ENCODE data around the gene DAGLB. TPM values are rescaled to one million over a fixed set of nuclear protein-coding genes. Genes with fewer than 3 reads are reported as not detected.
"Not testable (repeated sequence)": the region's sequence is repeated elsewhere in the genome, so short reads cannot be mapped to it uniquely, and the experiment has no call there.

The DAGLB gene
- total RNA-seq, 3 donors from 2014 or later (not counting 1 experiment from before 2014, with no cell fraction given) = 20.3 to 25.6 (median 25.2) TPM

DNA sequence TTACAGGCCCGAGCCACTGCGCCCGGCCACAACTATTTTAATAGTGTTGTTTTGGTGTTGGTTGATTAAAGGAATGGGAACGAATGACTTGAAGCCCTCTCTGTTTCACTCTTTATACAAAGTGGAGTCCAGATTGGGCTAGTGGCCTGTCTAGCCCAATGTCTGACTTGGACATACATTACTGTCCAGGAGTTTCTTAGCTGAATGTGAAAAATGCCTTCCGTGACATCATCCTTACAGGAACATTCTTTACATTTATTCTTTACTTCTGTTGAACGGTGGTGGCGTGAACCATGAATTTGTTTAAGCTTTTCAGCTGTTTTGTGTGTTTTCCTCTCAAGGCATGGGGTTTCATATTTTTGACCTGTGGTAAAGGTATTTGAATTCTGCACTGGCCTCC, 67.9 kb downstream of the DAGLB start:
- Mint-ChIP-seq H3K27me3 (ENCODE audit: low read depth in 2 of 2) (no peaks in the 10 kb centered on the region), H3K27ac (peak overlapping the region; percentile 83 to 85), H3K4me3 (peak overlapping the region; percentile 25), H3K9me3 (no peaks in the 10 kb centered on the region), H3K4me1 (peaks cover 57 to 74% of the 10 kb centered on the region in 2 donors), H3K36me3 (no peaks in the 10 kb centered on the region)
- Histone ChIP-seq H3K9me3 (ENCODE audit: control insufficient read depth, insufficient read depth, low read length) (no peaks in the 10 kb centered on the region), H3K27me3 (ENCODE audit: control insufficient read depth, insufficient read depth, low read length) (no peaks in the 10 kb centered on the region), H3K4me3 (ENCODE audit: low read length) (no peak overlapping the region), H3K4me1 (ENCODE audit: control insufficient read depth, insufficient read depth, low read length) (peaks cover 70% of the 10 kb centered on the region), H3K27ac (ENCODE audit: low read length) (no peak overlapping the region), H3K36me3 (ENCODE audit: control insufficient read depth, insufficient read depth, low read length) (peaks cover 2% of the 10 kb centered on the region)
- no peak for ATAC-seq
- 85% methylated on average over 6 of the region's 7 CpGs for WGBS (ENCODE audit: insufficient coverage)
- TF ChIP-seq, protein P1, sequence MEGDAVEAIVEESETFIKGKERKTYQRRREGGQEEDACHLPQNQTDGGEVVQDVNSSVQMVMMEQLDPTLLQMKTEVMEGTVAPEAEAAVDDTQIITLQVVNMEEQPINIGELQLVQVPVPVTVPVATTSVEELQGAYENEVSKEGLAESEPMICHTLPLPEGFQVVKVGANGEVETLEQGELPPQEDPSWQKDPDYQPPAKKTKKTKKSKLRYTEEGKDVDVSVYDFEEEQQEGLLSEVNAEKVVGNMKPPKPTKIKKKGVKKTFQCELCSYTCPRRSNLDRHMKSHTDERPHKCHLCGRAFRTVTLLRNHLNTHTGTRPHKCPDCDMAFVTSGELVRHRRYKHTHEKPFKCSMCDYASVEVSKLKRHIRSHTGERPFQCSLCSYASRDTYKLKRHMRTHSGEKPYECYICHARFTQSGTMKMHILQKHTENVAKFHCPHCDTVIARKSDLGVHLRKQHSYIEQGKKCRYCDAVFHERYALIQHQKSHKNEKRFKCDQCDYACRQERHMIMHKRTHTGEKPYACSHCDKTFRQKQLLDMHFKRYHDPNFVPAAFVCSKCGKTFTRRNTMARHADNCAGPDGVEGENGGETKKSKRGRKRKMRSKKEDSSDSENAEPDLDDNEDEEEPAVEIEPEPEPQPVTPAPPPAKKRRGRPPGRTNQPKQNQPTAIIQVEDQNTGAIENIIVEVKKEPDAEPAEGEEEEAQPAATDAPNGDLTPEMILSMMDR (IDR thresholded peaks at IDR 0.05) = no peak
- no peak for DNase-seq
- intact Hi-C loops (cut with micrococcal nuclease) = no loop called here

DNA sequence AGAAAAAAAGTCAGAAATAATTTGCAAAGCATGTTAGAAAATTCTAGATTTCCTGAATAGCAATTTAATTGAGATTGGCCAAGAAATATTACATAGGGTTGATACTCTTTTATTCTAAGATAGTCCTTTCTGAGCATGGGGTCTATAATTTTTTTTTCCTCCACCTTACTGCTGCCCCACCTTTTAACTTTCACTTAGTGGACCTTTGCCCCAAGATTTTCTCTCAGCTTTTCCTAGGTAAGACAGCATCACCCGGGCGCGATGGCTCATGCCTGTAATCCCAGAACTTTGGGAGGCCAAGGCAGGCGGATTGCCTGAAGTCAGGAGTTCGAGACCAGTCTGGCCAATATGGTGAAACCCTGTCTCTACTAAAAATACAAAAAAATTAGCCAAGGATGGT, 69.2 kb downstream of the DAGLB start:
- H3K27me3 ChIP-seq (ENCODE audit: control insufficient read depth, insufficient read depth, low read length); H3K9me3 Mint-ChIP-seq; H3K27me3 Mint-ChIP-seq (ENCODE audit: low read depth in 2 of 2); ATAC-seq; H3K9me3 ChIP-seq (ENCODE audit: control insufficient read depth, insufficient read depth, low read length); H3K4me3 ChIP-seq (ENCODE audit: low read length); H3K36me3 Mint-ChIP-seq; H3K36me3 ChIP-seq (ENCODE audit: control insufficient read depth, insufficient read depth, low read length); H3K27ac ChIP-seq (ENCODE audit: low read length); intact Hi-C loops (cut with micrococcal nuclease); DNase-seq; H3K4me3 Mint-ChIP-seq: not testable (repeated sequence)
- peaks cover 64% of the 10 kb centered on the region for H3K4me1 ChIP-seq (ENCODE audit: control insufficient read depth, insufficient read depth, low read length)
- WGBS (ENCODE audit: insufficient coverage) = 99% methylated on average over 5 of the region's 5 CpGs
- Mint-ChIP-seq H3K27ac (peak overlapping the region; percentile 71 to 95), H3K4me1 (peaks cover 52 to 67% of the 10 kb centered on the region in 2 donors)

DNA sequence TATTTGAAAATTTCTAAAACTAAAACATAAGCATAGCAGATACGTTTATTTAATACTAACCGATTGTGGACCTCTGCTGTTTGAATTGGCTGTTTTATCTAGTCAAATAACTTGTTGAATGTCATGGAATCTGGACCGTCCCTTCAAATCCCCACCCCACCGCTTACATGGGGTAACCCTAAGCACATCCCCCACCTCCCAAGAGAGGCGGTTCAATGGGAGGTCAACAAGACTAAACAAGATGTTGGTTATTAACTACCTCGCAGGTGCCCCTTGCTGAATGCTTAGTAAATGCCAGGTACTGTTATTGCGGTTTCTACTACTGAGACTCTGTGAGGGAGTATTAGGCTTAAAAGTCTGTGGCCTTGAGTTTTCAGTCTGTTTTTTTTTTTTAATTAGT, 70.9 kb downstream of the DAGLB start:
- TF ChIP-seq, protein P1 (IDR thresholded peaks at IDR 0.05) = no peak
- Histone ChIP-seq H3K36me3 (ENCODE audit: control insufficient read depth, insufficient read depth, low read length) (peaks cover 2% of the 10 kb centered on the region), H3K9me3 (ENCODE audit: control insufficient read depth, insufficient read depth, low read length) (no peaks in the 10 kb centered on the region), H3K27ac (ENCODE audit: low read length) (no peak overlapping the region), H3K27me3 (ENCODE audit: control insufficient read depth, insufficient read depth, low read length) (no peaks in the 10 kb centered on the region), H3K4me3 (ENCODE audit: low read length) (no peak overlapping the region), H3K4me1 (ENCODE audit: control insufficient read depth, insufficient read depth, low read length) (peaks cover 60% of the 10 kb centered on the region)
- Mint-ChIP-seq H3K4me3 (peak overlapping the region; percentile 40), H3K9me3 (no peaks in the 10 kb centered on the region), H3K27ac (peak overlapping the region; percentile 71 to 95), H3K36me3 (no peaks in the 10 kb centered on the region), H3K27me3 (ENCODE audit: low read depth in 2 of 2) (no peaks in the 10 kb centered on the region), H3K4me1 (peaks cover 37 to 53% of the 10 kb centered on the region in 2 donors)
- WGBS (ENCODE audit: insufficient coverage) = 93% methylated on average over 6 of the region's 7 CpGs
- peak in 1 of 2 donors; percentile 18 for DNase-seq
- no peak for ATAC-seq
- intact Hi-C loops (cut with micrococcal nuclease) = no loop called here

DNA sequence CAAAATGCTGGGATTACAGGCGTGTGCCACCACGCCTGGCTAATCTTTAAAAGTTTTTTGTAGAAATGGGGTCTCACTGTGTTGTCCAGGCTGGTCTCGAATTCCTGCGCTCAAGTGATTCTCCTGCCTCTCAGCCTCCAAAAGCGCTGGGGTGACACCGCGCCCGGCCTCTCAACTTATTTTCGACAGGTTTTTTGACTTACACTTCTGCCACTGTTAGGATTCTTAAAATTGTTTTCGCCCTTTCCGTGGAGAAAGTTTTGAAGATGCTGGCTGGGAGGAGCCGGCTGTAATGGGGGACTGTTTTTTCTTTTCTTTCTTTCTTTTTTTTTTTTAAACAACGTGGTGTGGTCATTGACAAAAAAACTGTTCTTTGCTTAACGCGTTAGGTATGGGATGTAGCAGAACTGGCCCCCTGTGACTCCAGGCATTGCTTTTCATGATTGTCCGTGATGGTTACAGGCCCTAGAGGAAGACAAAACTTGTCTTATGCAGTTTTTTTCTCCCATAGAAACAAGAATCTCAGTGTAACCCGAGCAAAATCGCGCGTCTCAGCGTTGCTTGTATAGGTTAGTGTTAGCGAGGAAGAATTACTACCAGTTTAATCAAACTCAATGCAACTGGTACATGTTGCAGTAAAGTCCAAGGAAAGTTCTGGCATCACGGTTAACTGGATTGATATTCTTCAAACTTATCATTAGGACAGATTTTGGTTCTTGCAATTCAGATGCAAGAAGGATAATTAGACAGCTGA, 72.2 kb downstream of the DAGLB start:
- peak overlapping the region; percentile 95 to 96 for H3K27ac Mint-ChIP-seq
- 8% methylated on average over 20 of the region's 23 CpGs for WGBS (ENCODE audit: insufficient coverage)
- H3K36me3 Mint-ChIP-seq = no peaks in the 10 kb centered on the region
- H3K9me3 Mint-ChIP-seq = no peaks in the 10 kb centered on the region
- H3K27ac ChIP-seq (ENCODE audit: low read length) = peak overlapping the region; percentile 78
- H3K9me3 ChIP-seq (ENCODE audit: control insufficient read depth, insufficient read depth, low read length) = no peaks in the 10 kb centered on the region
- H3K4me1 Mint-ChIP-seq = peaks cover 24 to 40% of the 10 kb centered on the region in 2 donors
- TF ChIP-seq, protein P1 (IDR thresholded peaks at IDR 0.05) = no peak
- H3K27me3 ChIP-seq (ENCODE audit: control insufficient read depth, insufficient read depth, low read length) = no peaks in the 10 kb centered on the region
- DNase-seq (peak in 1 of 2 donors; percentile 63), ATAC-seq (peak in 2 of 3 donors; percentile 4 to 13)
- peaks cover 50% of the 10 kb centered on the region for H3K4me1 ChIP-seq (ENCODE audit: control insufficient read depth, insufficient read depth, low read length)
- intact Hi-C loops (cut with micrococcal nuclease) = no loop called here
- peak overlapping the region; percentile 97 for H3K4me3 Mint-ChIP-seq
- peak overlapping the region; percentile 76 for H3K4me3 ChIP-seq (ENCODE audit: low read length)
- H3K27me3 Mint-ChIP-seq (ENCODE audit: low read depth in 2 of 2) = no peaks in the 10 kb centered on the region
- peaks cover 2% of the 10 kb centered on the region for H3K36me3 ChIP-seq (ENCODE audit: control insufficient read depth, insufficient read depth, low read length)
